Amygdala (tissue), 56 donors: ENCODE data around the gene KRTAP9-3.
"Not testable (repeated sequence)": the region's sequence is repeated elsewhere in the genome, so short reads cannot be mapped to it uniquely, and the experiment has no call there.

Source experiments
- DNase-seq, 56 donors: peaks; one replicate each; lab custom pipeline; 2025; lab: John Stamatoyannopoulos, UW

Gene KRTAP9-3

DNA sequence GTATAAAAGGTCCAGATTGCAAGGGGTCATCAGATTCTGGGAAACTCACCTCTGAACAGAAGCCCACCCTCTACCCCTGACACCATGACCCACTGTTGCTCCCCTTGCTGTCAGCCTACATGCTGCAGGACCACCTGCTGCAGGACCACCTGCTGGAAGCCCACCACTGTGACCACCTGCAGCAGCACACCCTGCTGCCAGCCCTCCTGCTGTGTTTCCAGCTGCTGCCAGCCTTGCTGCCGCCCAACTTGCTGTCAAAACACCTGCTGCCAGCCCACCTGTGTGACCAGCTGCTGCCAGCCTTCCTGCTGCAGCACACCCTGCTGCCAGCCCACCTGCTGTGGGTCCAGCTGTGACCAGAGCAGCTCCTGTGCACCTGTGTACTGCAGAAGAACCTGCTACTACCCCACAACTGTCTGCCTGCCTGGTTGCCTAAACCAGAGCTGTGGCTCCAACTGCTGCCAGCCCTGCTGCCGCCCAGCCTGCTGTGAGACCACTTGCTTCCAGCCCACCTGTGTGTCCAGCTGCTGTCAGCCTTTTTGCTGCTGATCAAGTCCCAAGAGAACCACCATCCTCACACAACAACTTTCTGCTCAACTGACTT is 17.5 kb downstream of the KRTAP9-3 start, which contains the start of gene KRTAP9-4:
Gene KRTAP9-4 (plus strand): TSS at position 51 of the 604 bp plus-strand sequence. CDS start 34 bp downstream, at position 85.
- not testable (repeated sequence) for DNase-seq

DNA sequence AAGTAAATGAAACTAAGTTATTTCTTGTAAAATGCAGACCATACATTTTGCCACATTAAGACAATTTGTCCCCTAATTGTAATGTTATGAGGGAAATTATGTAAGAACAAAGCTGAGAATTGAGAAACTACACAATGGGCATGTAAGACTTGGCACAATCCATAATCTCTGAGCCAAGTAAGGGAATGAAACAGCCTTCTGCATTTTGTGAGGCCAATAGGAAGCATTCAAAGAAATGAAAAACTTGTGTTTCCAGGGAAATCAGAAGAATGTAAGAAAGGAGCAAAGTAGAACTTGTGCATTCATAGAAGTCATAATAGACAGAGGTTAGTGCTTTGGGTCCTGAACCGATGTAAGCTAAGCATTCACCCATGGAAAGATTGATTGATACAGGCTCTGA is 19.0 kb downstream of the KRTAP9-3 start:
- no peak for DNase-seq

DNA sequence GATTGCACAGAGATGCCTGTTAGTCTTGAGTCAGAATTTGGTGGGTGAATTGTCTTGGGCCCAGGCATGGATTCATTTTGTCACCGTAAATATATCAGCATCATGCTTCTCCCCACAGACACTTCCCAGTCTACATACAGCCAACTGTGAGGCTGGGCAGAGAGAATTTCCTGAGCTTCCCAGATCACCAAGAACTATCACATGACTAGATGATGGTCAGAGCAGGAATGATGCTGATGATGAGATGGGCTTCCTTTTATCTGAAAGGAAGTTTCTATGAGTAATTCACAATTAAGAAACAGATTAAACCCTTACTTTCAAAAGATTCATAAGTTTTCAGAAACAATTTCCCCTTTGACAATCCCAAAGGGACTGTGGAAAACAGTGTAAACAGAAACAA is 22.6 kb downstream of the KRTAP9-3 start:
- DNase-seq = no peak

DNA sequence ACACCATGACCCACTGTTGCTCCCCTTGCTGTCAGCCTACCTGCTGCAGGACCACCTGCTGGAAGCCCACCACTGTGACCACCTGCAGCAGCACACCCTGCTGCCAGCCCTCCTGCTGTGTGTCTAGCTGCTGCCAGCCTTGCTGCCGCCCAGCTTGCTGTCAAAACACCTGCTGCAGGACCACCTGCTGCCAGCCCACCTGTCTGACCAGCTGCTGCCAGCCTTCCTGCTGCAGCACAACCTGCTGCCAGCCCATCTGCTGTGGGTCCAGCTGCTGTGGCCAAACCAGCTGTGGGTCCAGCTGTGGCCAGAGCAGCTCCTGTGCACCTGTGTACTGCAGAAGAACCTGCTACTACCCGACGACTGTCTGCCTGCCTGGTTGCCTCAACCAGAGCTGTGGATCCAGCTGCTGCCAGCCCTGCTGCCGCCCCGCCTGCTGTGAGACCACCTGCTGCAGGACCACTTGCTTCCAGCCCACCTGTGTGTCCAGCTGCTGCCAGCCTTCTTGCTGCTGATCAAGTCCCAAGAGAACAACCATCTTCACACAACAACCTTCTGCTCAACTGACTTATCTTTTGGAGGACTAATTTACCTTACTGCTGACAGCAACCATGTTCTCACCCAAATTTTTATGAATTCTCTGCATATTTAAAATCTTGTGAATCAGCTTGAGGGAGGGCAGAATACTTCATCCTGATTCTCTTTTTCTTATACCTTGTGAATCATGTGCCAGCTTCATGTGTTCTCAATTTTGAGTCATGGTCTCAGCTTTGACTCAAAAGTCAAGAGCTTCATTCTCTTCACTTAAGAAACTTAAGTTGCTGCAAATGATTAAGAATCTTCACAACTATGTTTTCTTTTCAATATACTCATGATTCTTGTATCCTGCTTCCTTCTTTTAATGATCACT is 23.4 kb downstream of the KRTAP9-3 start, which contains the start of gene KRTAP9-9:
Gene KRTAP9-9 (plus strand): TSS at position 4 of the 910 bp plus-strand sequence.
- not testable (repeated sequence) for DNase-seq

DNA sequence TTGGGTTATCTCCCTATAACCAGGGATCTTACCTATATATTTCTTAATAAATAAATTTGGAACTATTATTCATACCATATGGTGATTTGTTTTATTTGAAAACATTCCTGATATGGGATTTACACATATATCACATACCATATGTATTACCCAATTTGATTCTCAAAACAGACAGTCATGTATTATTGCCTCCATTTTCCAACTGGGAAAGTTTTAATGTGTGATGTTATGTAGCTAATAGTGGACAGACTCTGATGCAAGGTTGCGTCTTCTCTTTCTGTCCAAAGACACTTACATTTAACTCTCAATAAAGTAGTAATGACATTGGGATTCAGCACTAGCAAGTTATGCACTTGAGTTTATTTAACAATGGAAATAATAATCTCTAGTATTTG is 24.0 kb downstream of the KRTAP9-3 start:
- no peak for DNase-seq

DNA sequence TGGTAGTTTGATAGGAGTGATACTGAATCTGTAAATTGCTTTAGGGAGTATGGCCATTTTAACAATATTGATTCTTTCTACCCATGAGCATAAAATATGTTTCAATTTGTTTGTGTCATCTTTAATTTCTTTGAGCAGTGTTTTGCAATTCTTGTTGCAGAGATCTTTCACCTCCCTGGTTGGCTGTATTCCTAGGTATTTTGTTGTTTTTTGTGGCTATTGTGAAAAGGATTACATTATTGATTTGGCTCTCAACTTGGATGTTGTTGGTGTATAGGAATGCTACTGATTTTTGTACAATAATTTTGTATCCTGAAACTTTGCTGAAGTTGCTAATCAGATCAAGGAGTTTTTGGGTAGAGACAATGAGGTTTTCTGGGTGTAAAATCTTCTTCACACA is 26.2 kb downstream of the KRTAP9-3 start:
- DNase-seq = no peak

DNA sequence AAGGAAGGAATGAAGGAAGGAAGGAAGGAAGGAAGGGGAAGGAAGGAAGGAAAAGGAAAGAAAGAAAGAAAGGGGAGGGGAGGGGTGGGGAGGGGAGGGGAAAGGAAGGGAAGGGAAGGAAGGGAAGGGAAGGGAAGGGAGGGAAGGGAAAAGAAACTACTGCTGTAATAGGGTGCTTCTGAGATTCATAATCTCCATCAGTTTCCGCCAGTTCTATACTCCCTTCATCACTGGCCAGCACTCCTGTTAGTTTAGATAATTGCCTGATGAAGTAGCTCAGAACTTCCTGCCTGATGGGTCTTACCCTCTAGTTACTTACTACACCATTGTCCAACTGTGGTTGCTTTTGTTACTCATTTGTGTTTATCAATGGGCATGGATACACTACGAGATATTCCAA is 31.0 kb downstream of the KRTAP9-3 start:
- DNase-seq = no peak

DNA sequence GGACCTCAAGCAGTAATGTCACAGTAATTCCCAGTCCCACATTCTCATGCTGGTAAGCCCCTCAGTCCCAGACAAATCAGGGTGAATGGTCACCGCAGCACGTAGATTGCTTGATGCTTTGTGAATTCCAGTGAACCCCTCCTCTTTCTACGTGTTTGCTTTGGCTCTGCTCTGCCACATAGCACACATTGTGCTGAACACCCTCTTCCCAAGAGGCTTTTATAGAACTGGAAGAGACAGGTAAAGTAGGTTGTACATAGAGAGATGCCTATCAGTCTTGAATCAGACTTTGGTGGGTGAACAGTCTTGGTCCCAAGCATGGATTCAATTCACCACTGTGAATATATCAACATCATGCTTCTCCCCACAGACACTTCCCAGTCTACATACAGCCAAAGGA is 32.4 kb downstream of the KRTAP9-3 start:
- DNase-seq = no peak

DNA sequence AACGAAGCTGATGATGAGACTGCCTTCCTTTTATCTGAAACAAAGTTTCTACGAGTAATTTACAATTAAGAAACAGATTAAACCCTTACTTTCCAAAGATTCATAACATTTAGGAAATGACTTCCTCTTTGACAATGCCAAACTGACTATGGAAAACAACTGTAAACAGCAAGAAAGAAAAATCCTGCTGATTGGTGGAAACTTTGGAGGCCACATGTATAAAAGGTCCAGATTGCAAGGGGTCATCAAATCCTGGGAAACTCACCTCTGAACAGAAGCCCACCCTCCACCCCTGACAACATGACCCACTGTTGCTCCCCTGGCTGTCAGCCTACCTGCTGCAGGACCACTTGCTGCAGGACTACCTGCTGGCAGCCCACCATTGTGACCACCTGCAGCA is 32.8 kb downstream of the KRTAP9-3 start, which contains the start of gene KRTAP9-6:
Gene KRTAP9-6 (plus strand): TSS at position 301 of the 400 bp plus-strand sequence. CDS start 0 bp downstream, at position 301.
- DNase-seq = no peak

DNA sequence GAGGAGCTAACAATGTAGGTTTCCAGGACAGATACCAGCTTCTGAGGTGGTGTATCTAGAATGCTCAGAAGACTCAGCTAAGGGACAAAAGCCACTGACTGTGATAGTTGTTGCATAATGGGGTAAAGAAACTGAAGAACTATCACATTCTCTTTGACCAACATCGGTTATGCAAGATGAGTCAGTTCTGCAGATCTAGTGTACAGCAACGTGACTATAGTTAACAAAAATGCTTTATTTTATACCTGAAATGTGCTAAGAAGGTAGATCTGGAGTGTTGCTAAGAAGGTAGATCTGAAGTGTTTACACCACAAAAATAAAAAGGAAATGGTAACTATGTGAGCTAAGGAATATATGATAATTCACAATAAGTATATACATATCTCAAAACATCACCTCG is 35.5 kb downstream of the KRTAP9-3 start:
- DNase-seq = no peak

DNA sequence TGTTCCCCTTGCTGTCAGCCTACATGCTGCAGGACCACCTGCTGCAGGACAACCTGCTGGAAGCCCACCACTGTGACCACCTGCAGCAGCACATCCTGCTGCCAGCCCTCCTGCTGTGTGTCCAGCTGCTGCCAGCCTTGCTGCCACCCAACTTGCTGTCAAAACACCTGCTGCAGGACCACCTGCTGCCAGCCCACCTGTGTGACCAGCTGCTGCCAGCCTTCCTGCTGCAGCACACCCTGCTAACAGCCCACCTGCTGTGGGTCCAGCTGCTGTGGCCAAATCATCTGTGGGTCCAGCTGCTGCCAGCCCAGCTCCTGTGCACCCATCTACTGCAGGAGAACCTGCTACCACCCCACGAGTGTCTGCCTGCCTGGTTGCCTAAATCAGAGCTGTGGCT is 39.1 kb downstream of the KRTAP9-3 start:
- not testable (repeated sequence) for DNase-seq

DNA sequence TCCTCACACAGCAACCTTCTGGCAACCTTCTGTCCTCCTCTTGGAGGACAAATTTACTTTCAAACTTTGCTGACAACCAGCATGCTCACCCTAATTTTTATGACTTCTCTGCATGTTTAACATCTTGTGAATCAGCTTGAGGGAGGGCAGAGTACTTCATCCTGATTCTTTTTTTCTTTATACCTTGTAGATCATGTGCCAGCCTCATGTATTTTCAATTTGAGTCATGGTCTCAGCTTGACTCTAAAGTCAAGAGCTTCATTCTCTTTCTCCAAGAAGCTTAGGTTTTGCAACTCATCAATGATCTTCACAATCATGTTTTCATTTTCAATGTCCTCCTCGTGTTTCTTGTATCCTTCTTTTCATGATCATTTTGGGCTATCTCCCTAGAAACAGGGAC is 39.6 kb downstream of the KRTAP9-3 start:
- DNase-seq = no peak

DNA sequence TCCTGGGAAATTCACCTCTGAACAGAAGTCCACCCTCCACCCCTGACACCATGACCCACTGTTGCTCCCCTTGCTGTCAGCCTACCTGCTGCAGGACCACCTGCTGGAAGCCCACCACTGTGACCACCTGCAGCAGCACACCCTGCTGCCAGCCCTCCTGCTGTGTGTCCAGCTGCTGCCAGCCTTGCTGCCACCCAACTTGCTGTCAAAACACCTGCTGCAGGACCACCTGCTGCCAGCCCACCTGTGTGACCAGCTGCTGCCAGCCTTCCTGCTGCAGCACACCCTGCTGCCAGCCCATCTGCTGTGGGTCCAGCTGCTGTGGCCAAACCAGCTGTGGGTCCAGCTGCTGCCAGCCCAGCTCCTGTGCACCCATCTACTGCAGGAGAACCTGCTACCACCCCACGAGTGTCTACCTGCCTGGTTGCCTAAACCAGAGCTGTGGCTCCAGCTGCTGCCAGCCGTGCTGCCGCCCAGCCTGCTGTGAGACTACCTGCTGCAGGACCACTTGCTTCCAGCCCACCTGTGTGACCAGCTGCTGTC is 43.5 kb downstream of the KRTAP9-3 start, which contains the start of gene KRTAP9-7:
Gene KRTAP9-7 (plus strand): TSS at position 51 of the 543 bp plus-strand sequence. CDS start 0 bp downstream, at position 51.
- not testable (repeated sequence) for DNase-seq

DNA sequence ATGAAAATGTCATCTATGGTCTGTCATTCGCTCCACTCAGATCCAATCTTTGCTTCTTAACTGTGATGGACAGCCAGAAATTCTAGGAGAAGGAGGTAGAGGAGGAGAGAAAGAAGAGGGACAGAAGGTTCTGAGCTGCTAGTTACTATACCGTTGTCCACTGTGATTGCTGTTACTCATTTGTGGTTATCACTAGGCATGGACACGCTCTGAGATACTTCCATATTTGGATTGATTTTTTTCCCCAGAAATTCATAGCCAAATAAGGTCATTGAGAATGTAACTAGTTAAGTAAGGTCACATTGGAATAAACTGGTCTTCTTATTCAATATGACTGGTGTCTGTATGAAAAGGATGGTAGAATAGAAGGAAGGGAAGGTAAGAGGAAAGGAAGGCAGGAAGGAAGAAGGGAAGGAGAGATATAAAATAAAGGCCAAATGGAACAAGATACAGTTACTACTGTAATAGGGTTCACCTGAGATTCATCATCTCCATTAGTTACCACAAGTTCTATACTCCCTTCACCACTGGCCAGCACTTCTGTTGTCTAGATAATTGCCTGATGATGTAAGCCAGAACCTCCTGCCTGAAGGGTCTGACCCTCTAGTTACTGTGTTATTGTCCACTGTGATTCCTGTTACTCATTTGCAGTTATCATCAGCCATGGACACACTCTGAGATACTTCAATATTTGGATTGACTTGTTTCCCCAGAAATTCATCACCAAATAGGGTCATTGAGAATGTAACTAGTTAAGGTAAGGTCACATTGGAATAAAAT is 46.1 kb downstream of the KRTAP9-3 start:
- DNase-seq = no peak
